Measurements from ENCODE around the gene PTPRZ1. TPM values are rescaled to one million over a fixed set of nuclear protein-coding genes. Genes with fewer than 3 reads are reported as not detected.
A peak's percentile ranks its signal among the peaks of the same experiment; 100 is the strongest.

Gene PTPRZ1
- total RNA-seq, 1 experiment from 2014 or later: 0.37 TPM

DNA sequence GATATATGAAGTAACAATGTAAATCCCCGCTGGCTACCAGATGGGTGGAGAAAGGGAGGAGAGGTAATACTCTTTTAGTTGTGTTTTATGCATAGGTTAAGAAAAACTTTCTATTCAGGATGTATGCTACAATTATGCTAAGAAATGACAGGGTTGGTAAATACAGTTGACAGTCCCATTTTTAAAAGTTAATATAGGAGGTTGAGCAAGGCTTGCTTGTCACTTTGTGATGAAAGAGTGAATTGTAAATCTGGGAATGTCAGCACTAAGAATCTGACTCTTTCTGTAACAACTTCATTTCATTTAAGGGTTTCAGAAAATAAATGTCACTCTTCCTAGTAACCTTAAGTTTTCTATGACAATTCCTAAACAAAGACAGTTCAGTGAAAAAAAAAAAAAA, 59.8 kb downstream of the PTPRZ1 start:
- intact Hi-C loops (cut with micrococcal nuclease; ENCODE audit: unreplicated experiment): no loop called here
- no peak overlapping the region for H3K4me3 ChIP-seq
- no peak for TF ChIP-seq EZH2 (IDR thresholded peaks at IDR 0.05; ENCODE audit: low read depth)
- TF ChIP-seq, protein P1, sequence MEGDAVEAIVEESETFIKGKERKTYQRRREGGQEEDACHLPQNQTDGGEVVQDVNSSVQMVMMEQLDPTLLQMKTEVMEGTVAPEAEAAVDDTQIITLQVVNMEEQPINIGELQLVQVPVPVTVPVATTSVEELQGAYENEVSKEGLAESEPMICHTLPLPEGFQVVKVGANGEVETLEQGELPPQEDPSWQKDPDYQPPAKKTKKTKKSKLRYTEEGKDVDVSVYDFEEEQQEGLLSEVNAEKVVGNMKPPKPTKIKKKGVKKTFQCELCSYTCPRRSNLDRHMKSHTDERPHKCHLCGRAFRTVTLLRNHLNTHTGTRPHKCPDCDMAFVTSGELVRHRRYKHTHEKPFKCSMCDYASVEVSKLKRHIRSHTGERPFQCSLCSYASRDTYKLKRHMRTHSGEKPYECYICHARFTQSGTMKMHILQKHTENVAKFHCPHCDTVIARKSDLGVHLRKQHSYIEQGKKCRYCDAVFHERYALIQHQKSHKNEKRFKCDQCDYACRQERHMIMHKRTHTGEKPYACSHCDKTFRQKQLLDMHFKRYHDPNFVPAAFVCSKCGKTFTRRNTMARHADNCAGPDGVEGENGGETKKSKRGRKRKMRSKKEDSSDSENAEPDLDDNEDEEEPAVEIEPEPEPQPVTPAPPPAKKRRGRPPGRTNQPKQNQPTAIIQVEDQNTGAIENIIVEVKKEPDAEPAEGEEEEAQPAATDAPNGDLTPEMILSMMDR (conservative IDR thresholded peaks at IDR 0.05): no peak
- no peaks in the 10 kb centered on the region for H3K4me1 ChIP-seq (replicated peaks; ENCODE audit: insufficient read depth)
- no TSS peak for BruUV-seq (replicated peaks)
- no peaks in the 10 kb centered on the region for H3K79me2 ChIP-seq (ENCODE audit: low read depth)
- H2AFZ ChIP-seq: no peak overlapping the region
- no peaks in the 10 kb centered on the region; the same call in 1 of the 2 replicates for H3K9me2 ChIP-seq (ENCODE audit: insufficient read depth)
- no peaks in the 10 kb centered on the region for H3K9me3 ChIP-seq (ENCODE audit: insufficient read depth, low read depth)
- POLR2A ChIA-PET (ENCODE audit: unreplicated experiment): no interaction called here
- DNase-seq: no peak
- no peak overlapping the region for H3K4me2 ChIP-seq
- H3K36me3 ChIP-seq (ENCODE audit: low read depth): no peaks in the 10 kb centered on the region
- H3K27me3 ChIP-seq (ENCODE audit: insufficient read depth, low read depth): no peaks in the 10 kb centered on the region
- H4K20me1 ChIP-seq (ENCODE audit: insufficient read depth): no peaks in the 10 kb centered on the region
- CTCF ChIA-PET: no interaction called here
- no peaks in the 10 kb centered on the region for H3F3A ChIP-seq (ENCODE audit: insufficient read depth, low read depth)
- H3K27ac ChIP-seq: no peak overlapping the region

DNA sequence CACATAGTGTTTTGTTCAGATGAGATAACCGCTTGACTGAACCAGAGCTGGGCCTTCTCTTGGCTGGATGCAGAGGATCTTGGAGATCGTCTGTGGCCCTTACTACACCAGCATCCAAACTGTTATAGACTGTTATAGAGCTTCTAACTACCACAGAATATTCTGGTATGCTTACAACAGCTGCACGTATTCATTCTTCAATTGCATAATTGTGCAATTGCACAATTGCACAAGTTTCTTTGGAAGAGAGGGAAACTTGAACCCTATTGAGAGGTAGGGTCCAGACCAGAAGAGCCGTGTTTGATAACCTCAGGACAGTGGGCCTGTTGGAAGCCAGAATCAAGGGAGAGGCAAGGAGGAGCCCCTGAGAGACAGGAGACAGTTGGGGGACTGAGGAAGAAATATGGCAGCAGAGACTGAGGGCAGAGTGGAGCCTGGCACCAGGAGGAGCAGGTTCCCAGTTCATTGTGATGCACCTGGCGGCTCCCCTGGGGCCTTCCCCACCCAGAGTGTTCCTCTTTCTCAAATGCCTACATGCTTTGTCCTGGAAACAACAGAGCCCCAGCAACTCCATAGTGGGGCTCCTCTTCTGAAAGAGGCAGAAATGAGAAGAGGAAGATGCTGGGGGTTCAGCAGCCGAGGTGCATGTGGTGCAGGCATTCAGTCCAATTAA, 64.1 kb downstream of the PTPRZ1 start:
- ChIA-PET CTCF (no interaction called here), POLR2A (ENCODE audit: unreplicated experiment) (no interaction called here)
- no peak overlapping the region for H2AFZ ChIP-seq
- BruUV-seq (replicated peaks): no TSS peak
- H3K36me3 ChIP-seq (ENCODE audit: low read depth): no peaks in the 10 kb centered on the region
- TF ChIP-seq, protein P1 (conservative IDR thresholded peaks at IDR 0.05): no peak
- TF ChIP-seq EZH2 (IDR thresholded peaks at IDR 0.05; ENCODE audit: low read depth): no peak
- no peak overlapping the region for H3K4me2 ChIP-seq
- no peaks in the 10 kb centered on the region for H3F3A ChIP-seq (ENCODE audit: insufficient read depth, low read depth)
- no peak overlapping the region for H3K27ac ChIP-seq
- 0 out of 2 replicates have a peak, but pooled peaks cover 4% of the 10 kb centered on the region for H3K9me3 ChIP-seq (ENCODE audit: insufficient read depth, low read depth)
- no peaks in the 10 kb centered on the region for H4K20me1 ChIP-seq (ENCODE audit: insufficient read depth)
- H3K4me3 ChIP-seq: no peak overlapping the region
- peaks cover 3% of the 10 kb centered on the region; the same call in 1 of the 2 replicates for H3K4me1 ChIP-seq (replicated peaks; ENCODE audit: insufficient read depth)
- H3K79me2 ChIP-seq (ENCODE audit: low read depth): no peaks in the 10 kb centered on the region
- H3K27me3 ChIP-seq (ENCODE audit: insufficient read depth, low read depth): no peaks in the 10 kb centered on the region
- 0 out of 2 replicates have a peak, but pooled peaks cover 4% of the 10 kb centered on the region for H3K9me2 ChIP-seq (ENCODE audit: insufficient read depth)
- no peak for DNase-seq
- intact Hi-C loops (cut with micrococcal nuclease; ENCODE audit: unreplicated experiment): no loop called here

DNA sequence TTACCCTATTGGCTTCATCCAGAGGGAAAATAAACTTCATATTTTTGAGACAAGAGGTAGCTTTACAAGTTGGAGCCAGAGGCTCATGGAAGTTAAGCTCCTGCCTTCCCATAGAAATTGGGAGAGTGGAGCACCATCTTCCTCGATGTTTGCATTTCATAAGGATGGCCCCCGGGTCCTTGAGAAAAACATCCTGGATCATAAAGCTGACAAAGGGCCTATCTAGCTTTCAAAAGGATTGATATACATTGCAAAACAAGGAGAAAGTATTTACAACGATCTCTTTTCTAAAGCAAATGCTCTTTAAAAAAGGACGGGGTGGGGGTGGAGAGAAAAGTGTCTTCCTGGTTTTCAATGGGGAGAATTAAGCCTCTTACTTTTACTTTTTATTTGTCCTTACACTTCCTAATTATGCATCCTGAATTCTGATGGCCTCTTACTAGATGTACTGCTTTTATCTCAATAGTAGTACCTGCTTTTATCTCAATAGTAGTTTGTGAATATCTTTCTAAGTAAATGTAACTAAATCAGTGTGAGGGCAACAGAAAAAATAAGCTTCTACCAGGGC, 65.6 kb downstream of the PTPRZ1 start:
- DNase-seq: no peak
- no peaks in the 10 kb centered on the region for H3K36me3 ChIP-seq (ENCODE audit: low read depth)
- H3K4me1 ChIP-seq (replicated peaks; ENCODE audit: insufficient read depth): peaks cover 5% of the 10 kb centered on the region; the same call in 1 of the 2 replicates
- intact Hi-C loops (cut with micrococcal nuclease; ENCODE audit: unreplicated experiment): no loop called here
- no peaks in the 10 kb centered on the region for H3F3A ChIP-seq (ENCODE audit: insufficient read depth, low read depth)
- H3K9me2 ChIP-seq (ENCODE audit: insufficient read depth): 0 out of 2 replicates have a peak, but pooled peaks cover 6% of the 10 kb centered on the region
- H3K27ac ChIP-seq: no peak overlapping the region
- H3K27me3 ChIP-seq (ENCODE audit: insufficient read depth, low read depth): no peaks in the 10 kb centered on the region
- TF ChIP-seq EZH2 (IDR thresholded peaks at IDR 0.05; ENCODE audit: low read depth): no peak
- TF ChIP-seq, protein P1 (conservative IDR thresholded peaks at IDR 0.05): no peak
- ChIA-PET CTCF (no interaction called here), POLR2A (ENCODE audit: unreplicated experiment) (no interaction called here)
- H2AFZ ChIP-seq: peak overlapping the region; percentile 58; the same call in 1 of the 2 replicates
- no TSS peak for BruUV-seq (replicated peaks)
- no peaks in the 10 kb centered on the region for H4K20me1 ChIP-seq (ENCODE audit: insufficient read depth)
- 0 out of 2 replicates have a peak, but pooled peaks cover 8% of the 10 kb centered on the region for H3K9me3 ChIP-seq (ENCODE audit: insufficient read depth, low read depth)
- H3K79me2 ChIP-seq (ENCODE audit: low read depth): no peaks in the 10 kb centered on the region
- no peak overlapping the region for H3K4me2 ChIP-seq
- no peak overlapping the region for H3K4me3 ChIP-seq
